Effector memory CD4-positive, alpha-beta T cell (primary cell): ENCODE measurements around the gene KIAA1328.
"Not testable (repeated sequence)": the region's sequence is repeated elsewhere in the genome, so short reads cannot be mapped to it uniquely, and the experiment has no call there.

Experiments
- DNase-seq, 3 donors: peaks; one replicate each; pipeline ENCODE4 v3.0.0-alpha.2; 2020
- H3K27ac ChIP-seq: 2 replicates; pipeline ENCODE4 v1.7.0; 2013; ENCODE audit warnings: mild to moderate bottlenecking, low read length, moderate library complexity; ENCODE audit not compliant: insufficient read depth, poor library complexity, severe bottlenecking
- H3K27me3 ChIP-seq: replicated peaks from 2 replicates; pipeline ENCODE4 v1.7.0; 2013; ENCODE audit warnings: mild to moderate bottlenecking, low read length; ENCODE audit not compliant: insufficient read depth, control insufficient read depth, poor library complexity, severe bottlenecking
- H3K36me3 ChIP-seq: 2 replicates; pipeline ENCODE4 v1.7.0; 2013; ENCODE audit warnings: mild to moderate bottlenecking, low read length, moderate library complexity; ENCODE audit not compliant: control insufficient read depth, insufficient read depth
- H3K4me1 ChIP-seq: 2 replicates; pipeline ENCODE4 v1.7.0; 2013; ENCODE audit warnings: low read length, mild to moderate bottlenecking; ENCODE audit not compliant: control insufficient read depth, insufficient read depth, poor library complexity, severe bottlenecking
- H3K4me3 ChIP-seq: 2 replicates; pipeline ENCODE4 v1.7.0; 2013; ENCODE audit warnings: low read length, low read depth, mild to moderate bottlenecking; ENCODE audit not compliant: insufficient read depth, poor library complexity, severe bottlenecking
- H3K9me3 ChIP-seq: 2 replicates; pipeline ENCODE4 v1.7.0; 2013; ENCODE audit warnings: mild to moderate bottlenecking, low read length, moderate library complexity; ENCODE audit not compliant: control insufficient read depth

The KIAA1328 gene

DNA sequence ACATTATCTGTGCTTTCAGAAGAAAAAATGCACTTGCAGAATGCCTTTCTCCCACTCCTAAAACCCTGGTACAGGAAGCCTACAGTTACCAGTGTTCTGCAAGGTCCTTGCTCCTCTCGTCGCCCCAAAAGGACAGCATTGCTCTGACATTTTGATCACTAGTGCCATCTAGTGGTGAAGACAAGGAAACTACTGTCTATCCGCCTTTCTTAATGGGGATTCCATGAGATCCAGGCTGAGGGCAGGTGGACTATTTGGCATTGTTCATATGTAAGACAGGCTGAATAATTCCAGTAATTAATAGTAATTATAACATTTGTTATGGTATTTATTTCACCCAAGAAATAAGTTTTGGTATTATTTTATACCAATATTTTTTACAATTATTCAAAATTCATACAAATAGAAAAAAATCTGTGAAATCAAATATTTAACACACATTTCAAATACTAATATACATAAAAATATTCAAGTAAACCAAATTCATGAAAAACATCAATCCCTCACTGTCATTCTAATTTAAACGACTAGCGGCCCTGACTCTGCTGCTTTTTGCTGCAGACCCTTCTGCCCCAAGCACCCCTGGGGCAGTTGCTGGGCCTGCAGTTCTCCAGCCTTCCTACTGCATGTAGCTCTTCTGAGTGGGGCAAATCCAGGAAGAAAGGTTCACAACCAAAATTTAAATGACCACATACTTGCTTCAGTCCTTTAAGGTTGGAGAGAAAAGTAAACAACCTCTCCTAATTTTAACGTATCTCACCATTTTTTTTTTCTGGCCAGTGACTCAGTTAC, 19.1 kb upstream of the KIAA1328 start:
- H3K9me3 ChIP-seq, result no peaks in the 10 kb centered on the region
- no peaks in the 10 kb centered on the region for H3K27me3 ChIP-seq
- no peak overlapping the region for H3K4me3 ChIP-seq
- peak in 1 of 3 donors; percentile 17 for DNase-seq
- no peaks in the 10 kb centered on the region for H3K4me1 ChIP-seq
- H3K36me3 ChIP-seq, result peaks cover 25% of the 10 kb centered on the region
- no peak overlapping the region for H3K27ac ChIP-seq

- Histone ChIP-seq H3K27me3 (no peaks in the 10 kb centered on the region), H3K4me1 (no peaks in the 10 kb centered on the region), H3K36me3 (peaks cover 9% of the 10 kb centered on the region), H3K9me3 (no peaks in the 10 kb centered on the region), H3K4me3 (no peak overlapping the region), H3K27ac (no peak overlapping the region)
- no peak for DNase-seq
Measured at GRCh38 chr18:36811430-36811829, 17.5 kb upstream of the KIAA1328 start.

GRCh38 chr18:36811955-36812354, 17.0 kb upstream of the KIAA1328 start:
- Histone ChIP-seq H3K9me3 (no peaks in the 10 kb centered on the region), H3K4me3 (no peak overlapping the region), H3K27me3 (no peaks in the 10 kb centered on the region), H3K27ac (no peak overlapping the region), H3K4me1 (no peaks in the 10 kb centered on the region), H3K36me3 (peaks cover 7% of the 10 kb centered on the region)
- no peak for DNase-seq

DNA sequence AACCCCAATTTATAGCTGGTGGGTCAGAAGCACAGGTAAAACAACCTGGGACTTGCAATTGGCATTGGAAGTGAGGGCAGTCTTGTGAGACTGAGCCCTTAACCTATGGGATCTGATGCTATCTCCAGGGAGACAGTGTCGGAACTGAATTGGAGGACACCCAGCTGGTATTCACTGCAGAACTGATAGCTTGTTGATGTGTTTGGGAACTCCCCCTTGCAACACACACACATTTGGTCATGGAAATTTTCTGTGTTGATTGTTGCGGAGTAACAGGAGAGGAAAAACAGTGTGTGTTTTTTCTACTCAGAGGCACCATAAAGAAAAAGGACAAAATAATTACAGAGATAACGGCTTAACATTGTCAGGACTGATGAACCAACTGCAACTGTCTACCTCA, 16.2 kb upstream of the KIAA1328 start:
- no peak overlapping the region for H3K27ac ChIP-seq
- H3K36me3 ChIP-seq, result peaks cover 6% of the 10 kb centered on the region
- no peak overlapping the region for H3K4me3 ChIP-seq
- H3K9me3 ChIP-seq, result no peaks in the 10 kb centered on the region
- DNase-seq, result no peak
- H3K4me1 ChIP-seq, result no peaks in the 10 kb centered on the region
- no peaks in the 10 kb centered on the region for H3K27me3 ChIP-seq

GRCh38 chr18:36813101-36813775, 15.7 kb upstream of the KIAA1328 start:
- Histone ChIP-seq H3K9me3 (no peaks in the 10 kb centered on the region), H3K4me1 (no peaks in the 10 kb centered on the region), H3K4me3 (no peak overlapping the region), H3K27ac (no peak overlapping the region), H3K27me3 (no peaks in the 10 kb centered on the region), H3K36me3 (peaks cover 5% of the 10 kb centered on the region)
- no peak for DNase-seq

DNA sequence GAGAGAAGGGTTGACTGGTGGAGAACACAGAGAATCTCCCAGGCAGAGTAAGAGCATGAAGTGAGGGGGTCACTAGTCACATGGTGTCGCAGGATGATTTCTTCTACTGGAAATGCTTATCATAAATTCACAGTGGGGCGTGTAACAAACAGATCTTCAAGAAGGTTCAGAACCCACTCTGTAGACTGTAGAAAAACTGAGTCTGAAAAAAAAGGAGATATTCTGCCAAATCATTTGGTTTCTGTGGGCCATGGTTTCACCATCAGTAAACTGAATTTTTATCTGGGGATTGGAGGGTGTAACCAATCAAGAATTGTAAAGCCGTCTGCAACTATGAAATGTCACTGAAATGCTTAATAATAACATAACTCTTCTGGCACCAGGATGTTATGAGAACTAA, 15.1 kb upstream of the KIAA1328 start:
- Histone ChIP-seq H3K4me1 (no peaks in the 10 kb centered on the region), H3K36me3 (peaks cover 11% of the 10 kb centered on the region), H3K4me3 (no peak overlapping the region), H3K27ac (no peak overlapping the region), H3K27me3 (no peaks in the 10 kb centered on the region), H3K9me3 (no peaks in the 10 kb centered on the region)
- no peak for DNase-seq

GRCh38 chr18:36814994-36815393, 13.9 kb upstream of the KIAA1328 start:
- peaks cover 11% of the 10 kb centered on the region for H3K36me3 ChIP-seq
- H3K9me3 ChIP-seq, result no peaks in the 10 kb centered on the region
- no peak overlapping the region for H3K4me3 ChIP-seq
- H3K27ac ChIP-seq, result no peak overlapping the region
- H3K27me3 ChIP-seq, result no peaks in the 10 kb centered on the region
- DNase-seq, result no peak
- H3K4me1 ChIP-seq, result no peaks in the 10 kb centered on the region

DNA sequence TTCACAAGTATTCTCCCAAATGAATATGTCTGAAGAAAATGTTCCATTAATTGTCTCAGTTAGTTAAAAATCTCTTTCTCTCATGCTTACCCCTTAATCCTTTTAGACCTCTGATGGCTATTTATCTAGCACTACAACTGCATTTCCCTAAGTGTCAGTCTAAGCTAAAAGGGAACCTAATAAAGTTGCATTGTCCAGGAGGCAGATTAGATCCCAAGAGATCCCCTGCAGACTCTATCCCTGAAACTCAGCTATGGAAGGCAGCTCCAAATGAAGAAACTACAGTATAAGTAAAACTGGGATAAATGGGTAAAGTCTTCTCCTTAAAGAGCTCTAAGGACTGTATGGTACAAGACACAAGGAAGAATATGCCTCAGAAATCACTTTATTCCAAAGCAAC, 12.8 kb upstream of the KIAA1328 start:
- not testable (repeated sequence) for H3K4me3 ChIP-seq, H3K27ac ChIP-seq, H3K9me3 ChIP-seq, DNase-seq, H3K27me3 ChIP-seq, H3K4me1 ChIP-seq
- peaks cover 11% of the 10 kb centered on the region for H3K36me3 ChIP-seq

- no peaks in the 10 kb centered on the region for H3K4me1 ChIP-seq
- no peak for DNase-seq
- peaks cover 11% of the 10 kb centered on the region for H3K36me3 ChIP-seq
- no peak overlapping the region for H3K27ac ChIP-seq
- H3K27me3 ChIP-seq, result no peaks in the 10 kb centered on the region
- H3K4me3 ChIP-seq, result no peak overlapping the region
- H3K9me3 ChIP-seq, result no peaks in the 10 kb centered on the region
Measured at GRCh38 chr18:36817039-36817438, 11.9 kb upstream of the KIAA1328 start.

GRCh38 chr18:36818652-36819051, 10.3 kb upstream of the KIAA1328 start:
- no peaks in the 10 kb centered on the region for H3K4me1 ChIP-seq
- H3K27ac ChIP-seq, result no peak overlapping the region
- no peak for DNase-seq
- H3K36me3 ChIP-seq, result peaks cover 11% of the 10 kb centered on the region
- no peak overlapping the region for H3K4me3 ChIP-seq
- no peaks in the 10 kb centered on the region for H3K9me3 ChIP-seq
- H3K27me3 ChIP-seq, result no peaks in the 10 kb centered on the region
